Measurements from ENCODE around the gene CYP8B1.

The CYP8B1 gene

GRCh38 chr3:42826141-42826540, 49.5 kb downstream of the CYP8B1 start:
- no peak for DNase-seq (ENCODE audit: low read depth in 2 of 2)

- no peak for DNase-seq (ENCODE audit: low read depth in 2 of 2)
These were observed 52.3 kb downstream of the CYP8B1 start for GRCh38 chr3:42823351-42823750.

- no peak for DNase-seq (ENCODE audit: low read depth in 2 of 2)
These were observed 52.9 kb downstream of the CYP8B1 start for GRCh38 chr3:42822828-42823227.
